Sciatic nerve (tissue), 2 donors: ENCODE data around the gene IDUA. TPM values are rescaled to one million over a fixed set of nuclear protein-coding genes. Genes with fewer than 3 reads are reported as not detected.
"Not testable (repeated sequence)": the region's sequence is repeated elsewhere in the genome, so short reads cannot be mapped to it uniquely, and the experiment has no call there.

ENCODE experiments used
- ATAC-seq: fragments of 200-7000 bp; cut with Tn5 transposase; one replicate; pipeline ENCODE4 v1.9.1; 2020; ENCODE audit warnings: mild to moderate bottlenecking, moderate library complexity
- DNase-seq: peaks from one replicate; pipeline ENCODE4 v3.0.0-alpha.2; 2020; ENCODE audit warnings: low spot score
- intact Hi-C: fragments of 100-400 bp; cut with DNase I; formaldehyde crosslinking; loops from one replicate; pipeline ENCODE4 v1.14.2; 2022
- total RNA-seq: library from RNA; stranded (reverse); fragmentation: NEBNext Ultra II Directional; extraction: Animal tissue kit (Norgen Biotek cat#: 25700); gene quantifications from one replicate; pipeline ENCODE4 v1.2.1, GENCODE V29; 2021
- donor health status: DM: no; HTN: no; CAD: no.
- donor health status: DM: no; HTN: no; CAD: no.

IDUA gene
- total RNA-seq, 1 donor from 2014 or later, result 36.7 TPM

DNA sequence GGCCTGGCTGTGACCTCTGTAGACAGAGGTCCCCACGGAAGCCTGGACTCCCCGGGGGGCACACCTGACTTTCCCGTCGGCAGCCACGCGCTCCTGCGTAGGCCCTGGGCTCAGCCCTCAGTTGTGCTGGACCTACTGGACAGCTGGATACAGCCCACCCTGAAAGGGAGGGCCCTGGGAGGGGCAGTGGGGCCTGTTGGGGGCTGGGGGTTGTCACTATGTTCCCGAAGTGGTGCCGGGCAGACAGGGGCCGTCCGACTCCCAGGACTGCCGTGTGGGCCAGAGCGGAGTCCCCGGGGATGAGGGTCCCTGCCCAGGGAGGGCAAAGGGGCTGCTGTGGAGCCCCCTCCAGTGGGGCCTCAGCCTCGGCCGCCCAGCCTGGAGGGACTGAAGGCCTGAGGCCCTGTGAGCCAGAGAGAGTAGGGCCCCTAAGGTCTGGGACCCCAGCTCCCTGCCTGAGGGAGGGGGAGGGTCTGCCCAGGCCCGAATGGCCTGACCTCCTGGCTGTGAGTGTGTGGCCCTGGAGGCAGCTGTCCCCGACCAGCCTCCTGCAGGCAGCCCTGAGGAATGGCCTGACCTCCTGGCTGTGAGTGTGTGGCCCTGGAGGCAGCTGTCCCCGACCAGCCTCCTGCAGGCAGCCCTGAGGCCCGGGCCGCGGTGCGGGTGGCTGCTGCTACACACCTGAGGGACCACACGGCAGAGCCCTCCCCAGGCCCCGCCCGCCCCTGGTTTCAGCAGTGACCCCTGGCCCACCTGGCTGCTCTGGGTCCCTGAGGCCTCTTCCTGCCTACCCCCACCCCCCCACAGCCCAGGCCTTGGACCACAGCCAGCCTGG, 50.3 kb downstream of the IDUA start:
- DNase-seq, result no peak
- intact Hi-C loops, result no loop called here
- no peak for ATAC-seq

GRCh38 chr4:1038948-1039492, 52.2 kb downstream of the IDUA start:
- intact Hi-C loops, result no loop called here
- peak; percentile 9 for ATAC-seq
- no peak for DNase-seq

- ATAC-seq, result peak; percentile 59
- no peak for DNase-seq
- intact Hi-C loops, result no loop called here
These were observed 52.9 kb downstream of the IDUA start for GRCh38 chr4:1039493-1040343.

- intact Hi-C loops, result no loop called here
- no peak for DNase-seq
- no peak for ATAC-seq
These were observed 53.7 kb downstream of the IDUA start for GRCh38 chr4:1040344-1041146.

DNA sequence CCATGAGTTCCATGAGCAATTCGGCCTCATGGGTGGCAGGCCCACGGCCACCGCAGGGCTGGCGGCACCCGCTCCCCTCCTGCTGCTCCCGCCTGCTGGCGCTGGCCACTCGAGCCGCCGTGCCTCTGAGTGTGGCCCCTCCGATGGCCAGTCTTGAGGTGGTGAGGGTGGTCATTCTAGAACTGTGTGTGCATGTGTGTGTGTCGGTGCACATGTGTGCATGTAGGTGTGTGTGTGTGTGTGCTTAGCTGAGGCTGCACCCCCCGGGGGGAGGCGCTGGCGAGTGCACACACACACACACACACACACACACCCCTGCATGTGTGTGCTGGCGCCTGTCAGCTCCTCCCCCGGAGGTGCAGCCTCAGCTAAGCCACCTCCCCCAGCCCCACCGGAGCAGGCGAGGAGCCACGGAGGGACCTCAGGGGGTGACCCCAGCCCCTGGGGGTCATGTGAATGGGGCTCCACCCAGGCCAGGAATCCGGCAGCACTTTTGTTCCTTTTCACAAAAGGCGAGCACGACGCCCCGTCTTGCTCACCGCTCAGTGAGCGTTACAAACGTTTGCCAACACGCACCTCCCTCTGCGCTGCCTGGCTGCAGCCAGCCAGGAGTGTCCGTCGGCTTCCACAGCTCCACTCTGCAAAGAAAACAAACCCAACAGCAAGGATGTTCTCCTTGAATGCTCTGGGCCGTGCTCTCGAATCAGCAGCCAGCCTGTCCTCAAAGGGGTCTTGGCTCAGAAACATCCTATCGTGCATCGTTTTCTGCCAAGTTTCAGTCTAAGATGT, 54.5 kb downstream of the IDUA start:
- ATAC-seq (no peak), DNase-seq (no peak)
- intact Hi-C loops, result no loop called here

- intact Hi-C loops, result no loop called here
- ATAC-seq, result no peak
- no peak for DNase-seq
These were observed 55.1 kb downstream of the IDUA start for GRCh38 chr4:1041936-1042330.

- ATAC-seq (no peak), DNase-seq (no peak)
- intact Hi-C loops, result no loop called here
These were observed 55.7 kb downstream of the IDUA start for GRCh38 chr4:1042352-1043055.

GRCh38 chr4:1043162-1043561, 56.3 kb downstream of the IDUA start:
- no peak for ATAC-seq
- intact Hi-C loops, result no loop called here
- DNase-seq, result no peak

DNA sequence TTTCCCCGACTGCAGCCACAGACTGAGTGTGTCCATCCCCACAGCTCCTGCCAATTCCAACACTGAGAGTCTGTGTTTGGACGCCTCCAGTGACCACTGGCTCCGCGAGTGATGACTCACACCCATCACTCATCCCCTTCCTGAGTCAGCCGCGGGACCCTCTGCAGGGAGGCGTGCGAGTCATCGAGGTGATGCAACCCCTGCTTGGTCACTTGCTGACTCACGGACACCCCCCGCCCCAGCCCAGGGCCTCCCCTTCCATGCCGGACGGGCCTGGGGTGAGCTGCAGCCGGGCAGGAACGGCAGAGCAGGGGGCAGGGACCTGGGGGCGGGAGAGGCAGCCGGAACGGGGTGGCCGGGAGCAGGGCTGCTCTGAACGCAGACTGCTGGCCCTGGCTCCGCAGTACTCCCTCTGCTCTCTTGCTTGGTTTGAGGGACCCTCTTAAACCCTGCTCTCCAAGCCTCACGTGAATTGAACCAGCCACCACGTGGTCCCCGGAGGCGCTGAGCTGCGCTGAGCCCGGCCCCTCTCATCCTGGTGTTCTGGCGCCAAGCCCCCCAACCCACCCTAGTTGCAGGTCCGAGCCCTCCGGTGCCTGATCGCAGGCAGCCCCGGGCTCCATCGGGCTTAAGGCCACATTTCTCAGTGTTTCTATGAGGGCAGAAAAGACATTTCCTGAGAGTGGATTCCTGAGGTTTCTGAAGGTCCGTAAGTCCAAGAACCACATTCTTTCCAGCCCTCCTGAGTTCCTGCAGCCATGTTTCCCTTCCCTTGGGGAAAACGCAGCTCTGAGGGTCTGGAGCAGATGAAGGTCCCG, 57.0 kb downstream of the IDUA start:
- DNase-seq (peak; percentile 90), ATAC-seq (peak; percentile 84)
- intact Hi-C loops, result no loop called here

DNA sequence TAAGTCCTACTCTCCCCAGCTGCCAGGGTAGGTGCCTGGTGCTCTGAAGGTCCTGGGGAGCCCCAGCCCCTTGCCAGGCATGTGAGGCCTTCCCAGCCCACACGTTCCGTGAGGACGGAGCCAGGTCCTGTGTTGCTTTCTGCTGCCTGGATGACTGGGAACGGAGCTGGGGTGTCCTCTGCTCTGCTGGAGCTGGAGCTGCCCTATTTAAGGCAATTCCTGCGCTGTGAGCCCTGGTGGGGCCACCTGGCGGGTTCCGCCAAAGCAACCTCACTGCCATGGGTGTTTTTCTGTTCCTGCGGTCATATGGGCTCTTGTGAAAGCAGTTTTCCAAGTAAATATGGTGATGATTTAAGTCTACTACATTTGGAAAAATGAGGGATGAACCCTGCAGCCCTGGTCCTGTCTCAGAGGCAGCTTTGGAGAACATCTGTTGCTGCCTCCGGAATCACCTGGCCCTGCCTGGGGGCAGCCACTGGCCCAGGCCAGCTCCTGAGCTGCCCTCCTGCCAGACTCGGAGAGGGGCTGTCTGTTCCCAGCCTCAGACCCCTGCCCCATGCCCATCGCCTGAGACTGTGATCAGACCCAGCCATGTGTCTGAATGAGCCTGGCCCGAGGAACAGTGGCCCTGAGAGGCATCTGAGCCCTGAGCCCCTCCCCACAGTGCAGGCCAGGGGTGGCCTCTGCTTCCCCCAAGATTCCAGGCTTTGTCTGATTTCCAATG, 57.8 kb downstream of the IDUA start:
- intact Hi-C loops, result no loop called here
- ATAC-seq, result no peak
- DNase-seq, result peak; percentile 61

GRCh38 chr4:1045193-1045594, 58.4 kb downstream of the IDUA start:
- DNase-seq (peak; percentile 56), ATAC-seq (no peak)
- intact Hi-C loops, result no loop called here

DNA sequence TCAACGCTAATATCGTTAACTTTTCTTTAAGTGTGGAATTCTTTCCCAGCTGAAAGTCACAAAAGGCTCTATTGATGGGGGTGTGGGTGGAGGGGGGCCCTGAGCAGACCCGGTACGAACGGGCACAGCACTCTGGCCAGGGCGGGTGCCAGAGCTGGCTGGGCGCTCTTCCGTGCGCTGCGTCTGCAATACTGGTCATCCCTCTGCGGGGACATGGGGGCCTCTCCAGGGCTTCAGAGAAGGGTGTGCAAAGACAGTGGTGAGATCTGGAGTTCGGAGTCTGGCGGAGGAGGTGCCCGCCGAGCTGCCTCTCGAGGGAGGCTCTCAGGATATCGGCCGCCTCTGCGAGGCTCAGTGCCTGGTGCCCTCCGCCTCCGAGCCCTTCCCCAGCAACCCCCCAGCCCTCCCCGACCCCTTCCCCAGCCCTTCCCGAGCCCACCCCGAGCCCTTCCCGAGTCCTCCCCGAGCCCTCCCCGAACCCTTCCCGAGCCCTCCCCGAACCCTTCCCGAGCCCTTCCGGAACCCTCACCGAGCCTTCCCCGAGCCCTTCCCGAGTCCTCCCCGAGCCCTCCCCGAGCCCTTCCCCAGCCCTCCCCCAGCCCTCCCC, 58.9 kb downstream of the IDUA start:
- DNase-seq, result peak; percentile 55
- ATAC-seq, result no peak
- intact Hi-C loops, result no loop called here

DNA sequence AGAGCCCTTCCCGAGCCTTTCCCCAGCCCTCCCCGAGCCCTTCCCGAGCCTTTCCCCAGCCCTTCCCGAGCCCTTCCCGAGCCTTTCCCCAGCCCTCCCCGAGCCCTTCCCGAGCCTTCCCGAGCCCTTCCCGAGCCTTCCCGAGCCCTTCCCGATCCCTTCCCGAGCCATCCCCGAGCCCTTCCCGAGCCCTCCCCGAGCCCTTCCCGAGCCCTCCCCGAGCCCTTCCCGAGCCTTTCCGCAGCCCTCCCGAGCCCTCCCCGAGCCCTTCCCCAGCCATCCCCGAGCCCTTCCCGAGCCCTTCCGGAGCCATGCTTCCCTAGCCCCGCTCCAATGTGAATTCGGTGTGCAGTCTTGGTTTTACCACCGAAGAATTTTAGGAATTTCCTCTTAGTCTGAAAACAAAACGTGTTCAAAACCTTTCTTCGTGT, 59.8 kb downstream of the IDUA start:
- ATAC-seq, result peak; percentile 14
- intact Hi-C loops, result not testable (repeated sequence)
- peak; percentile 87 for DNase-seq

DNA sequence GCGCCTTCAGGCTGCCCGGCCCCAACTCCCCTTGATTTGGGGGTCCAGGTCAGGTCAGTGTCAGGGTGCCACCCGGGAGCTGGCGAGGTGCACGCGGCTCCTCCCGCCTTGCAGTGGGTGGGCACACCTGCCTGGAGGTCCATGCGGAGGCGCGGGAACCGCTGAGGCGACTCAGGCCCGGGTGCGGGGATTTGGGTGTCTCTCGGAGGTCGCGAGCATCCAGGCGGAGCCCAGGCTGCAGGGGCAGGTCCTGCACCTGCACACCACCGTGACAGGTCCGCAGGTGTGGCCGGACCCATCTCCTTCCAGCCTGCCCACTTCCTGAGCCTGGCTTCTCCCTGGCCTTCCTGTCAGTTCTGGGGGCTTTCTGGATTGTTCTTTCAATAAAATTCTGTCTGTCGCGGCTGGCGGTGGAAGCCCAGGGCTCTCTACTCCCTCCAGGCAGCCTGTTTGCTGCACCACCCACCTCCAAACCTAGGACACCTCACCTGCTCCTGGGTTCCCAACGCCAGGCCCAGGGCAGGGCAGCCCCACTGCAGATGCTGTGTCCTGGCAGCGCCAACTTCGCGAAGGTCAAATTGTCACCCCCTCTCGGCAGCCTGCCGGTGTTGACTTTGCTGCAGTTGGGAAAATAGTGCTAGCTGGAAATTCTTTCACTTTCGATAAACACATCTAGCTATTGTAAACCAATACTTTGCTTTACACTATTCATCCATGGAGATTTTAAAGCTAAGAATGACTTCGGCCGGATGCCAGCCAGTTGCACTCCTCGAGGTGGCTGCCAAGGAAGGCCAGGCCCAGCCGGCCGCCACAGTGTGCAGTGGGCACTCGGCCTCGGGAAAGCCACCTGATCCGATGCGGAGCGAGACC, 60.5 kb downstream of the IDUA start:
- no peak for ATAC-seq
- peak; percentile 69 for DNase-seq
- intact Hi-C loops, result no loop called here
